GM21737 (cell line): ENCODE measurements around the gene NECTIN3.

Source experiments
- ATAC-seq: cut with Tn5 transposase; IDR thresholded peaks from one replicate; pipeline ENCODE4 v1.9.1; 2021; ENCODE audit warnings: mild to moderate bottlenecking, moderate library complexity; ENCODE audit not compliant: unreplicated experiment

The NECTIN3 gene, protein sequence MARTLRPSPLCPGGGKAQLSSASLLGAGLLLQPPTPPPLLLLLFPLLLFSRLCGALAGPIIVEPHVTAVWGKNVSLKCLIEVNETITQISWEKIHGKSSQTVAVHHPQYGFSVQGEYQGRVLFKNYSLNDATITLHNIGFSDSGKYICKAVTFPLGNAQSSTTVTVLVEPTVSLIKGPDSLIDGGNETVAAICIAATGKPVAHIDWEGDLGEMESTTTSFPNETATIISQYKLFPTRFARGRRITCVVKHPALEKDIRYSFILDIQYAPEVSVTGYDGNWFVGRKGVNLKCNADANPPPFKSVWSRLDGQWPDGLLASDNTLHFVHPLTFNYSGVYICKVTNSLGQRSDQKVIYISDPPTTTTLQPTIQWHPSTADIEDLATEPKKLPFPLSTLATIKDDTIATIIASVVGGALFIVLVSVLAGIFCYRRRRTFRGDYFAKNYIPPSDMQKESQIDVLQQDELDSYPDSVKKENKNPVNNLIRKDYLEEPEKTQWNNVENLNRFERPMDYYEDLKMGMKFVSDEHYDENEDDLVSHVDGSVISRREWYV

DNA sequence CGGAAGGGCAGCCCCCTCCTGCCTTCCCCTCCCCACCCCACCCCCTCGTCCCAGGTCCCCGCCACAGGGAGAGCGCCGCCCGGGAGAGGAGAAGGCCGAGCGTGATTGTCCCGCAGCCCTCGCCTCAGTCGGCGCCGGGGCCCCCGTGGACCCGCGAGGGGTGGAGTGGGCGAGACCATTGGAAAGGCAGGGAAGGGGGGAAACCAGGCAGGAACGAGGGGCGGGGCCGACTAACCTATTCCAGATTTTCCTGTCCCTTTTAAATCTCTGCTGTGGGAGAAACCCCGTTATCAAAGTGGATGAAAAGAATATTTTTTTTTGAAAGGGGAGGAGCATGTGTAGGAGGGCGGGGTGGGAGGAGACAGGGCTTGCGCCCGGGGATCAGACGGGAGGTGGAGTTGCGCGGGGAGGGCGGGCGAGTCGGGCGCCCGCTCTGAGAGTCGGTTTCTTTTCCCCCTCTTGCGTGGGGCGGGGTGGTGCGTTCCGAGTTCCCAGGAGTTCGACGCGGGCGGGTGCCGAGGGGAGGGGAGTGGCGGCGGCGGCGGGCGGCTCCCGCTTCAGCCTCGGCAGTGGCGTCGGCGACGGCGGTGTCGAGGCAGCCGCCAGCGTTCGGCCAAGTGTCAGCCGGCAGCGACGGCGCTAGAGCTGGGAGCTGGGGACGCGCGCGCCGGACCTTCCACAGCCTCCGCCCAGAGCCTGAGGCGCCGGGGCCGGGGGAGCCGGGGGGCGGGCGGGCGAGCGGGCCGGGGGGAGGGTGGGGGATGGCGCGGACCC is at the start of gene NECTIN3:
TSS of gene NECTIN3 (plus strand) at position 560 of the 774 bp plus-strand sequence. CDS start at position 762, 202 bp downstream.
- peak; percentile 84 for ATAC-seq

DNA sequence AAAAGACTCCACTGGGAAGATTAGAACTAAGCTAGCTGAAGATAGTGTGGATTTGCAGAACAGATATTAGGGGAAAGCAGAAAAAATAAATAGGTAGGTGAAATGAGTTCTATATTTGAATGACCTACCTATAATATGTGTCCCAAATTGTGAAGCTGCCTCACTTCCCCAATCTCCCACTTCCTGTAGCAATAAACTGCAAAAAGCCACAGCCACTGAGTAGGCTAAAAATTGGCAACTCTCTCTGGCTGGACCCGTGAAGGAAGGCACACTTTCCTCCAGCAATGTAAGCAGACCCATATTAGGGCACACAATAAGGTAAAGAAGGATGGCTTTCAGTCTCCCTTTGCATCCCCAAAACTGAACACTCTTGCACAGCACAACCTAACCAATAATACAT is 43.7 kb upstream of the NECTIN3 start:
- no peak for ATAC-seq

DNA sequence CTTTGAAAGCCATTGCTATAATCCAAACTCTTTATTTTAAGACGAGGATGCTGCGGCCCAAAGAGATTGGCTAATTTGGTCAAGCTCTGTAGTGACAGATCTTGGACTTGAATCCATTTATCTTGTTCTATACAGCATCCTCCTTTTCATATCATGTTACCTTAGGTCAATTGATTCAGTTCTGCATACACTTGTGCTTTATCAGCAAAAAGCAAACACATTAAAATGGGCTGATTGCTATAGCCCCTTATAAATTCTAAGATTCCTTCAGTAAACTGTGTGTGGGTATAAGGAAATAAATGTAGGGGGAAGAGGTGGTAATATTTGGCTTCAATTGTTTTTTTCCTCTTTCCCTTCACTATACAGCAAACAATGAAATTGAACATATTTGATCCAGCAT is 40.1 kb upstream of the NECTIN3 start:
- no peak for ATAC-seq

DNA sequence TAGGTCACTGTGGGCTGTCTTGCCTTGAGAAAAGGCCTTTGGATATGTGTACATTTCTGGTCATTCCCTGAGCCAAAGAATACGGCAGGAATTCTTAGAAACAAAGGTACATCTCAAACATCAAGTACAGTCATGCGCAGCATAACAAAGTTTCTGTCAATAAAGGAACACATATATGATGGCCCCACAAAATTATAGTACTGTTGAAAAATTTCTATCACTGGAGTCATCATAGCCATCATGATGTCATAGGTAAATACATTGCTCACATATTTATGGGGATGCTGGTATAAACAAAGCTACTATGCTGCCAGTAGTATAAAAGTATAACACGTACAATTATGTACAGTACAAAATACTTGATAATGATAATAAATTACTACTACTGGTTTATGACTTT is 38.9 kb upstream of the NECTIN3 start:
- ATAC-seq, result no peak

DNA sequence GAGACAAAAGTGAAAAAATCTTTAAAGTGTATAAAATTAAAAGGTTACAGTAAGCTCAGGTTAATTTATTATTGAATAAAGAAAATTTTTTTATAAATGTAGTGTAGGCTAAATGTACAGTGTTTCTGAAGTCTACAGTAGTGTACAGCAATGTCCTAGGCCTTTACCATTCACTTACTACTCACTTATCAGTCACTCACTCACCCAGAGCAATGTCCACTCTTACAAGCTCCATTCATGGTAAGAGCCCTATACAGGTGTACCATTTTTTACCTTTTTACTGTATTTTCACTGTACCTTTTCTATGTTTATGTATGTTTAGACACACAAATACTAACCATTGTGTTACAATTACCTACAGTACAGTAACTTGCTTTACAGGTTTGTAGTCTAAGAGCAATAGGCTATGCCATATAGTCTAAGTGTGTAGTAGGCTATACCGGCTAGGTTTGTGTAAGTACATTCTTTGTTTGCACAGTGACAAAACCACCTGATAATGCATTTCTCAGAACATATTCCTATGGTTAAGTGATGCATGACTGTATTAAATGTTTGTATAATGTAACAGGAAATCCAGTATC is 38.1 kb upstream of the NECTIN3 start:
- ATAC-seq, result no peak

DNA sequence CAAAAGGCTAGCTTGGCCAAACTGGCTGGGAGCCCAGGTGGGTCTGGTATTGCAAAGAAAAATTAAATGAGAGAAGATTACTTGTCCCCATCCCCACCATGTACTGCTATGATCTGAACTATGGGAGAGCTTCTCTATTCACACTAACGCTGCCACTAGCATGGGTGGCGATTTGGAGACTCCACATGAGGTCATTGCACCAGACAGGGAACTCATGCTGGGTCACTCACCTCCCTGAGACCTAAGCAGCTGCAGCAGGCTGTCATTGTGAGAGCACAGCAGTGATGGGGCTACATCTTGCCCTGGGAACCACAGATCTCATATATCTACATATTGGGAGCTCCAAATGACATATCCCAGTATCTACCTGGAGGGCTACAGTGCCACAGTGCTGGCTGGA is 36.3 kb upstream of the NECTIN3 start:
- no peak for ATAC-seq

DNA sequence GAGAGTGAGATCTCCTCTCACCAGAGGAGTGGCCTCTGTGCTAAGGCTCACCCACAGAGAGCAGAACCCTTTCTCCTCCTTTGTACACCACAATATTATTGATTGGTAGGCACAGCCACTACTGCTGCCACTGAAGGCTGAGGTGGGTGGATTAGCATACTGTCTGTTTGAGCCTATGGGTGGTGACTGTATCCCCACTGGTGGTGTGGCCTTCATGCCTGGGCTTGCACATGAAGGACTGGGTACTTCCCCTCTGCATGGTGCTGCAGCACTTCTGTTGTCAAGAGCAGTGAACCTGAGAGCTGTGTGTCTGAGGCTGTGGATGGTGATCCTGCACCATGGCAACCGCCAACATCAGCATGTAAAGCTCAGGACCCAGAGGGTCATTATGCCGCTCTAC is 35.7 kb upstream of the NECTIN3 start:
- ATAC-seq, result no peak

DNA sequence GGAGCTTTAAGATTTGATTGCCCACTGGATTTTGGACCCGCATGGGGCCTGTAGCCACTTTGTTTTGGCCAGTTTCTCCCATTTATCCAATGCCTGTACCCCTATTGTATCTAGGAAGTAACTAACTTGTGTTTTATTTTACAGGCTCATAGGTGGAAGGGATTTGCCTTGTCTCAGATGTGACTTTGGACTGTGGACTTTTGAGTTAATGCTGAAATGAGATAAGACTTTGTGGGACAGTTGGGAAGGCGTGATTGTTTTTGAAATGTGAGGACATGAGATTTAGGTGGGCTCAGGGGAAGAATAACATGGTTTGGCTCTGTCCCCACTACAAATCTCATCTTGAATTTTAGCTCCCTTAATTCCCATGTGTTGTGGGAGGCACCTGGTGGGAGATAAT is 30.7 kb upstream of the NECTIN3 start:
- ATAC-seq, result no peak

DNA sequence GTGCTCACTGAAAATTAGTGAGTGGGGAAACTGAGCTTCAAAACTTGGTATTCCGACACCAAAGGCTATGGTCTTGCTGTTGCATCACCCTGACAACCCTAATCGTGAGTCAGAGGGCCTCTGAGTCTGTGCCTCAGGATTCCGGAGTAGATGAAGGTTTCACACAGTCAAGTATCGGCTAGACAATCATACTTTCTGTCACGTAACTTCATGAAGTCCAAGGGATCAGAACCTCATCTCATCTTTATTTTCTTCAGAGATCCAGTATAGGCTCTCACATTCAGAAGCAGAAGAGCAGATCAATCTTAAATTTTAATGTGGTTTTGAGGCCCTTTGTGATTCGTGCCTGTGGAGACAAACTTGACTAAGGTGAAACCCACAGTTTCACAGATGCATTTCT is 26.1 kb upstream of the NECTIN3 start:
- ATAC-seq, result no peak

DNA sequence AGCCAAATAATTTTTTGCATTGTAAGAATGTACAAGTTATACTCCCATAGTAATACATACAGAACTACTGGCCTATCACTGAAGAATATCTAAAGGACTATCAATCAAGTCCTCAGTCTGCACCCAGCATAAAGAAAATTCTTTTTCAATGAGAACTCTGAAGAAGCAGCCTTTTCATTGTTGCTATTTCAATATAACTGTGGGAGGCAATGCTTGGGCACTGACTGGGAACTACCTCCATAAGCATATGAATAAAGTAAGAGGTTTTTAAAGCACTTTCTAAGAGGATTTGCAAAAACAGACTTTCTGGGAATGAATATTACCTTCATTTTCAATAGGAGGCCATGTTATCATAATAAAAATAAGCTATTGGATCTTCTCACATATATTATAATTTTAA is 24.6 kb upstream of the NECTIN3 start:
- ATAC-seq, result no peak

DNA sequence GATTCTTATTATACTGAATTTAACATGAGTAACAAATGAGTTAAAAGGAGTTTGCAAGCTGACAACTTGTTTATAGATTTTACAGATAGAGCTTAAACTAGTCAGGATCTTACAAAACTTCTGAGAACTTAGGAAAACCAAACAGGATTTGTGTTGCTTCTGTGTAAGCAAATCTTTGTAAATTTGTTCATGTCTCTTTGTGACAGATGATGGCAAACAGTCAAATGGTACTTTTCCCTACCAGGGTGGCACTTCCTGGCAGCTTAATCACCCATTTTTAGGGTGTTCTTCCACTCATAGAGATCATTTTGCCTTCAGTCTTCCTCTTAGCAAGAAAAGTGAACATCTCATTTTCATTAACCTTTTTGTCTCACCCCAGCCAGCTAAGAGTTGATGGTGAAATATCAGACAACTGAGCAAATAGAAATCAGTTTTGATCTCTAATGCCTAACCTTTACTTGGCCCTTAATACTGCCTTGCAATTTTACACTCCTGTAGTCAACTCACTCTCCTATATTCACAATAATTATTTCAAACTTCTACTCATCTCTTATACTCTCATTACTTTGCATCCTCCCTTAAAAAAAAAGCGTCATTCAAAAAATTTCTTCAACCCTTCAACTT is 23.7 kb upstream of the NECTIN3 start:
- no peak for ATAC-seq

DNA sequence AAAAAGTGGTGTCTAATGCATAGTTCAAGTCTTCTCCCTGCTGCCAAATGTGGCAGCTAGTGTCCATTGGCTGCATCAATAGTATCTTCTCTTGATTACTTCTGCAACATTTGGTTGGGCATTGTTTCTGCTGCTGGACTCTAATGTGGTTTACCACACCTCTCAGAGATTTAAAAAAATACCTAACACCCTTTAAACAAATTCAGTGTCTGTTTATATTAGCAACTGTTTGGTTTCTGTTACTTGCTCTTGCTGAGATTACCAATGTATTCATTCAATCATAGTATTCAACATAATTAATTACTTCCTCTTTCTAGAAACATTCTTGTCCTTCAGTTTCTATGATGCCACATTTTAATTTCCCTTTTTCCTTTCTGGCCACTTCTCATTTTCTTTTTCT is 20.3 kb upstream of the NECTIN3 start:
- ATAC-seq, result no peak

DNA sequence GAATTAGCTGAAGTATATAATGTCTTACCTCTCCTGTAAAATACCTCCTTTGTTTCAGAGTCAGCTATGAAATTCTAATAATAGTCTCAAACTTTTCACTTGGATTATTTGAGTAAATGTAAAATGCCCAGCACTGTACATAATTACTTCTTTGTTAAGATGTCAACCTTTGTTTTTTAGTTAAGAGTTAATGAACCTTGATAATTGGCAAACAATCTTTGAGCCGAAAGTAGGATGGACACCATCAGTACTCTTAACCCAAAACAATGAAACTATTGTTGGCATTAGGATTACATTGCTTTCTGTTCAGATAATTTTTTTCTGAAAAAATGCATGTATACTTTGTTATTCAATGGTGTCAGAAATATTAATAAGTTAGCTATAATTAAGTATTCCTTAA is 3.0 kb upstream of the NECTIN3 start:
- ATAC-seq, result no peak

DNA sequence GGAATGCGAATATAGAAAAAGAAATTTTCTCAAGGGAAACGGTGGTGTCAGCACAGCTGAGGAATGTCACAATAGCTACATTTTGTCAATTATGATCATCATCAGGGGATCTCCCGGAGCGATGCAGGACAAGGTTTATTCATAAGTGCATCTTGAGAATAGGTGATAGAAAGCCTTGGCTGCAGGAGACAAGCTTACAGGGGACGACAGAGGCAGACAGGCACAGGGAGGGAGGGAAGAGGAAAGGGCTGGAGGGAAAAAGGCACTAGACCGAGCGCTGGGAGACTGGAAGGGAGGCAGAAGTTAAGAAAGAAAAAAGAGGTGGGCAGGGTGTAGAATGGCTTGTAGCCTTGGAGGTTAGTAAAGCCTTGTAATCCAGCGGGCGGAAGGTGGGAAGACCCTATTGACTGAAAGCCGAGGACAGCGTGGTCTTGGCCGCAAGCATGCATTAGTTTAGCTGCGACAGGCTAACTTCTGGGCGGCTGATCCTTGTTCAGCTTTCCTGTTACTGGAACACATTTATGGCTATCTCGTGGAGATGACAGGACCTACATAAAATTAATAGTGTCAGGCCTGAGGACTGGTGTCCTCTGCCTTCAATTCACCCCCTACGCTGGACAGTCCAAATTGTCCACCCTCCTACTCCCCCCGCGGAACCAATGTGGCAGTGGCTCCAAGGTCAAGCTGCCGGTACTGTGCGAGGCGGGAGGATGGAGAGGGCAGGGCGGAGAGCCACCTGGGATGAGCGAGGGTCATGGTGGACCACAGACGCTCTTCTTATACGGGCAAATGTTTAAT is 1.4 kb upstream of the NECTIN3 start:
- ATAC-seq, result no peak

DNA sequence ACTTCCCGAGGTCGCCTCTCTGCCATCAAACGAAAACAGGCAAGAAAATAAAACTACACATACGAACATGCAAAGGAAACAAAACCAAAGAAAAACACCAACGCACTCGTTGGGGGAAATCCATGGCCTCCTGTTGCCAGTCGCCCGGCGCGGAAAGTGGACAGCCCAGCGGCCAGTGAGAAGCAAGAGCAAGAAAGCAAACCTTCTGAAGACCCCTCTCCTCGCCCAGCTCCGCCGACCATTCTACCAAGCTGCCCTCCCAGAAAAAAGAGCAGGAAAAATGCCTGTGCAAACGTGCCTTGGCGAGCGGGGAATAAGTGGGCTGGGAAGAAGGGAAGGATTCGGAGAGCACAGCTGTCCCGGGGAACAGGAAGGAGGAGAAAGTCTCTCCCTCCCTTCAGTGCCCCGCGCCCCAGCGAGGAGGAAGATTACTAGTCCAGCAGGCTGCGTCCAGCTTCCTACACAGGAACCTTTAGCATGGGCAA is 802 bp upstream of the NECTIN3 start:
- ATAC-seq, result no peak

DNA sequence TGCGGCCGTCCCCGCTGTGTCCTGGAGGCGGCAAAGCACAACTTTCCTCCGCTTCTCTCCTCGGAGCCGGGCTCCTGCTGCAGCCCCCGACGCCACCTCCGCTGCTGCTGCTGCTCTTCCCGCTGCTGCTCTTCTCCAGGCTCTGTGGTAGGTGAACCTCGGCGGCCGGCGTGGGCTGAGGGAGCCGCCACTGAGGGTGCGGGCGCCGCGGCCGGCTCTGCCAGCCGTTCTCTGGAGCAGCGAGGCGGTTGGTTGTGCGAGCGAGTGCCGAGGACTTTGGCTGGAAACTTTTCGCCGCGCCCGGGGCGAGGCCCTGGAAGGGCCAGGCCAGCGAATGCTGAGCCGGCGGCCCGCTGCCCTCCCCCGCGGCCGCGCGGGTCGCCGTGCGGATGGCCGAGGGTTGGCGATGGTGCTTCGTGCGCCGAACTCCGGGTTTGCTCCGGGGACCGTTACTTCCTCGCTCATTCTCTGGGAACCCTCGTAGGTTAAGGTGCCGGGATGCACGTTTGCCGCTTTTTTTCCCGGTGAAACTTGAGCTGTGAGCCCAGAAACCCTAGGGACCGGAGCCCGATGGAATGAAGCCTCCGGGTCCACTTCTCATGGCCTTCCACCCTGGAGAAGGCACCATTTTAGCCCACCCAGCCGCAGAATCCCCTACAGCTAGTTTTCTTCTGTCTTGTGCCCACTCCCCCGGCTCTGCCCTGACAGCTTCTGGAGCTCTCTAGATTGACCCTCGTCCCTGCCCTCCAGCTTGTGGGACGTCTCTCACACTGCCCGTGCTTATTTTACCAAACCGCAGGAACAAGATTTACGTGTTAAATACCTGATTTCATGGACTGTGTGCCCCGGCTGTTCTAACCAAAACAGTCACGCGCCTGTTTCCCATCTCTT is 660 bp downstream of the NECTIN3 start:
- peak; percentile 26 for ATAC-seq

DNA sequence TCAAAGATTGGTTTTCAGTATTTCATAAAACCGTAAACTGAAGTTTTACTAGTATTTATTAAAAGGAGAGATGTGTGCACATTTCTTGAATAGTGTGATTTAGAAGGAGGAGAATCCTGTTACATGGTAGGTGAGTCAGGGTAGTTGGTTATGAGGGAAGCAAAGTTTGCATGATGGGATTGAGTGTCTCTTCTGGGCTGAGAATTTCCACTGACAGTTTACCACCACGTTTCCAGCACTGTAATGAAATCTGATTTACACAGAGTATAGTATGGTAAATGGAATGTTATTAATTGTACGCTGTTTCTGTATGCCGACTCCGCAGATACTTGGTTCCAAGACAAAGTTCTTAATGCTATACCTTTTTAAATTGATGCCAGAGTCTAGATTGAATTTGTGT is 1.6 kb downstream of the NECTIN3 start:
- no peak for ATAC-seq

DNA sequence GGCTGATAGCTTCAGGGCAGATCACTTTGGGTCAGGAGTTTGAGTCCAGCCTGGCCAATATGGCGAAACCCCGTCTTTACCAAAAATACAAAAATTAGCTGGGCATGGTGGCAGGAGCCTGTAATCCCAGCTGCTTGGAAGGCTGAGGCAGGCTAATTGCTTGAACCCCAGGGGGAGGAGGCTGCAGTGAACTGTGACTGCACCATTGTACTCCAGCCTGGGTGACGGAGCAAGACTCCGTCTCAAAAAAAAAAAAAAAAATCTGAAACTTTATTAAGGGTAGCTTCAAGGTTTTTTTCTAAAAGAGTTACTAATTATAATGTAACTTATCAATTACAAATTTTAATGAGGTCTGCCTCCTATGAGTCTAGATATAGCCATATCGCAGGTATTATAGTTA is 5.1 kb downstream of the NECTIN3 start:
- ATAC-seq, result no peak

DNA sequence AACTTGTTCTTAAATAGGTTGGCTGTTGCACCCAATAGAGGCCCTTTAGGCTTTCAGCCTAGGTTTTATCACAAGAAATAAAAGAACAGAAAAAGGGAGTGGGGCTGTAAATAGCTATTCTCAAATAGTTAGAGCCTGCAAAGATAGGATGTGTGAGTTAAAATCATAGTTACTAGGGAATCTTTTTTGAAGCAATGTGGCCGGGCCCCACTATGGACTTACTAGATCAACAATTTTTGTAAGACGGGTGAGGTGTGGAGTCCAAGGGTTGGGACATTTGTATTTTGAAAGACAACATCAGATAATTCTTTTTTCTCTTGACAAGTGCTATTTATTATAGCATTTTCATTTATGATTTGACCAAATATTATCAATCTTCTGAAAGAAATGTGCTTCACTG is 5.8 kb downstream of the NECTIN3 start:
- ATAC-seq, result no peak
